SK-N-SH treated with all-trans-retinoic acid at 6 μM for 48 hours (cell line): Measurements from ENCODE around the gene TMEM107.

ENCODE experiments used
- ATAC-seq: fragments of 200-7000 bp; cut with Tn5 transposase; 3 replicates; pipeline ENCODE4 v1.9.1; 2020; ENCODE audit warnings: mild to moderate bottlenecking, moderate library complexity
- ARNTL ChIP-seq: fragments of 450-650 bp; formaldehyde crosslinking; IDR thresholded peaks from 2 replicates; pipeline ENCODE4 v1.5.0; 2020; ENCODE audit warnings: low read depth, mild to moderate bottlenecking, moderate library complexity, borderline replicate concordance
- BACH2 ChIP-seq: fragments of 250-450 bp; sonication (Bioruptor Pico); IDR thresholded peaks from 2 replicates; pipeline ENCODE4 v1.9.0; 2021; ENCODE audit warnings: mild to moderate bottlenecking, borderline replicate concordance
- CREB5 ChIP-seq: fragments of 250-450 bp; sonication (Bioruptor Pico); IDR thresholded peaks from 2 replicates; pipeline ENCODE4 v1.5.1; 2020; ENCODE audit warnings: low read depth, mild to moderate bottlenecking, moderate library complexity
- CSDC2 ChIP-seq: fragments of 250-450 bp; sonication (Bioruptor Pico); IDR thresholded peaks from 2 replicates; pipeline ENCODE4 v1.5.0; 2020; ENCODE audit warnings: mild to moderate bottlenecking, moderate library complexity
- CSRNP3 ChIP-seq: fragments of 250-450 bp; sonication (Bioruptor Pico); IDR thresholded peaks from 2 replicates; pipeline ENCODE4 v1.5.1; 2021; ENCODE audit warnings: mild to moderate bottlenecking, moderate library complexity
- ESRRG ChIP-seq: fragments of 250-450 bp; sonication (Bioruptor Pico); IDR thresholded peaks from 2 replicates; pipeline ENCODE4 v1.6.1; 2021; ENCODE audit warnings: mild to moderate bottlenecking
- GLIS3 ChIP-seq: fragments of 250-450 bp; sonication (Bioruptor Pico); IDR thresholded peaks from 2 replicates; pipeline ENCODE4 v1.5.0; 2020; ENCODE audit warnings: mild to moderate bottlenecking, moderate library complexity
- ISL1 ChIP-seq: fragments of 250-450 bp; sonication (Bioruptor Pico); IDR thresholded peaks from 2 replicates; pipeline ENCODE4 v2.1.2; 2022; ENCODE audit warnings: mild to moderate bottlenecking, moderate library complexity
- OSR1 ChIP-seq: fragments of 250-450 bp; sonication (Bioruptor Pico); IDR thresholded peaks from 2 replicates; pipeline ENCODE4 v1.8.0; 2022; ENCODE audit warnings: moderate library complexity, mild to moderate bottlenecking, inconsistent platforms
- POU6F1 ChIP-seq: fragments of 250-450 bp; sonication (Bioruptor Pico); IDR thresholded peaks from 2 replicates; pipeline ENCODE4 v1.8.0; 2021; ENCODE audit warnings: low read depth, mild to moderate bottlenecking, moderate library complexity, borderline replicate concordance
- PPARA ChIP-seq: fragments of 250-450 bp; sonication (Bioruptor Pico); IDR thresholded peaks from 2 replicates; pipeline ENCODE4 v1.5.0; 2020; ENCODE audit warnings: mild to moderate bottlenecking, borderline replicate concordance
- RARB ChIP-seq: fragments of 250-450 bp; sonication (Bioruptor Pico); IDR thresholded peaks from 2 replicates; pipeline ENCODE4 v1.8.0; 2021; ENCODE audit warnings: mild to moderate bottlenecking, moderate library complexity
- SNAI2 ChIP-seq: fragments of 250-450 bp; sonication (Bioruptor Pico); IDR thresholded peaks from 2 replicates; pipeline ENCODE4 v1.5.0; 2020; ENCODE audit warnings: mild to moderate bottlenecking, moderate library complexity
- TCF4 ChIP-seq: fragments of 250-450 bp; sonication (Bioruptor Pico); IDR thresholded peaks from 2 replicates; pipeline ENCODE4 v1.8.0; 2021; ENCODE audit warnings: mild to moderate bottlenecking, moderate library complexity, borderline replicate concordance
- TOX ChIP-seq: fragments of 250-450 bp; sonication (Bioruptor Pico); IDR thresholded peaks from 2 replicates; pipeline ENCODE4 v1.8.0; 2021; ENCODE audit warnings: mild to moderate bottlenecking, moderate library complexity, borderline replicate concordance
- TSHZ2 ChIP-seq: fragments of 250-450 bp; sonication (Bioruptor Pico); IDR thresholded peaks from 2 replicates; pipeline ENCODE4 v1.5.0; 2020; ENCODE audit warnings: mild to moderate bottlenecking, moderate library complexity
- ZC3H10 ChIP-seq: fragments of 250-450 bp; sonication (Bioruptor Pico); IDR thresholded peaks from 2 replicates; pipeline ENCODE4 v1.5.1; 2021; ENCODE audit warnings: mild to moderate bottlenecking, moderate library complexity
- ZFP3 ChIP-seq: fragments of 250-450 bp; sonication (Bioruptor Pico); IDR thresholded peaks from 2 replicates; pipeline ENCODE4 v1.5.0; 2020; ENCODE audit warnings: mild to moderate bottlenecking, moderate library complexity
- ZFP30 ChIP-seq: fragments of 450-650 bp; formaldehyde crosslinking; IDR thresholded peaks from 2 replicates; pipeline ENCODE4 v1.5.0; 2022; ENCODE audit warnings: mild to moderate bottlenecking, moderate library complexity
- ZNF565 ChIP-seq: fragments of 450-650 bp; formaldehyde crosslinking; conservative IDR thresholded peaks from 2 replicates; pipeline ENCODE4 v1.5.0; 2020; ENCODE audit warnings: low read depth, mild to moderate bottlenecking, moderate library complexity
- ZNF70 ChIP-seq: fragments of 450-650 bp; formaldehyde crosslinking; IDR thresholded peaks from 2 replicates; pipeline ENCODE4 v1.5.0; 2020; ENCODE audit warnings: mild to moderate bottlenecking, moderate library complexity
- ZNF8 ChIP-seq: fragments of 450-650 bp; formaldehyde crosslinking; IDR thresholded peaks from 2 replicates; pipeline ENCODE4 v1.5.0; 2020; ENCODE audit warnings: mild to moderate bottlenecking, moderate library complexity

The TMEM107 gene

GRCh38 chr17:8163978-8164814 is 12.0 kb downstream of the TMEM107 start:
- peak; percentile 14 for ATAC-seq
- no peak for TF ChIP-seq TOX (CRISPR knock-in tag)
- no peak for TF ChIP-seq RARB (CRISPR knock-in tag)
- no peak for TF ChIP-seq ZC3H10
- TF ChIP-seq CSDC2 (CRISPR knock-in tag), result no peak
- no peak for TF ChIP-seq TCF4
- TF ChIP-seq ZNF8 (CRISPR knock-in tag), result no peak
- no peak for TF ChIP-seq PPARA (CRISPR knock-in tag)
- no peak for TF ChIP-seq GLIS3 (CRISPR knock-in tag)

GRCh38 chr17:8162997-8163977 is 12.9 kb downstream of the TMEM107 start:
- TF ChIP-seq RARB (CRISPR knock-in tag) (no peak), ZC3H10 (no peak), TOX (CRISPR knock-in tag) (no peak), BACH2 (no peak), TSHZ2 (CRISPR knock-in tag) (no peak), CREB5 (CRISPR knock-in tag) (no peak), CSRNP3 (CRISPR knock-in tag) (no peak), ZFP3 (no peak), ZNF8 (CRISPR knock-in tag) (no peak), ZFP30 (CRISPR knock-in tag) (no peak), GLIS3 (CRISPR knock-in tag) (no peak), CSDC2 (CRISPR knock-in tag) (no peak), ZNF70 (CRISPR knock-in tag) (no peak), TCF4 (no peak), SNAI2 (CRISPR knock-in tag) (no peak), ARNTL (CRISPR knock-in tag) (no peak), ISL1 (CRISPR knock-in tag) (no peak), ZNF565 (CRISPR knock-in tag) (no peak)
- ATAC-seq, result peak; percentile 16

GRCh38 chr17:8162233-8162996 is 13.8 kb downstream of the TMEM107 start, which contains the start of gene VAMP2:
TSS of gene VAMP2 (minus strand) at chr17:8162948. CDS start at chr17:8162879, 69 bp downstream.
- ATAC-seq, result peak; percentile 49
- TF ChIP-seq CSRNP3 (CRISPR knock-in tag) (no peak), OSR1 (CRISPR knock-in tag) (no peak), ESRRG (CRISPR knock-in tag) (no peak), PPARA (CRISPR knock-in tag) (no peak), TCF4 (no peak), SNAI2 (CRISPR knock-in tag) (no peak), POU6F1 (CRISPR knock-in tag) (no peak), ZFP30 (CRISPR knock-in tag) (no peak), ARNTL (CRISPR knock-in tag) (no peak), RARB (CRISPR knock-in tag) (no peak), ZNF565 (CRISPR knock-in tag) (no peak), ZNF8 (CRISPR knock-in tag) (no peak), GLIS3 (CRISPR knock-in tag) (no peak)
